Psoas muscle (tissue), 8 donors: ENCODE measurements around the gene ZNF146. TPM values are rescaled to one million over a fixed set of nuclear protein-coding genes. Genes with fewer than 3 reads are reported as not detected.

Experiments
- ATAC-seq, 4 donors: fragments of 200-7000 bp; cut with Tn5 transposase; one replicate each; pipeline ENCODE4 v1.9.1; 2020; ENCODE audit warnings: moderate library complexity in 3 of 4, mild to moderate bottlenecking in 2 of 4
- DNase-seq, 2 donors: peaks; one replicate each; pipeline ENCODE4 v3.0.0-alpha.2; 2020
- H3K27ac ChIP-seq: fragments of 200-600 bp; one replicate; pipeline ENCODE4 v1.8.0; 2022
- H3K27me3 ChIP-seq, 3 donors: fragments of 200-600 bp in 1 of 3; one replicate each; pipeline versions ENCODE4 v1.6.1 to v1.8.0; 2013 to 2022; ENCODE audit warnings: low read length in 2 of 3, mild to moderate bottlenecking in 2 of 3, moderate library complexity in 1 of 3; ENCODE audit not compliant: insufficient read depth in 3 of 3
- H3K36me3 ChIP-seq, 2 donors: fragments of 200-600 bp in 1 of 2; one replicate each; pipeline versions ENCODE4 v1.6.1 to v1.8.0; 2013 to 2022; ENCODE audit warnings: low read depth in 1 of 2, mild to moderate bottlenecking in 1 of 2, moderate library complexity in 1 of 2; ENCODE audit not compliant: insufficient read depth in 1 of 2
- H3K4me1 ChIP-seq: fragments of 200-600 bp; one replicate; pipeline ENCODE4 v1.8.0; 2022
- H3K4me3 ChIP-seq: fragments of 200-600 bp; one replicate; pipeline ENCODE4 v1.8.0; 2022; ENCODE audit warnings: mild to moderate bottlenecking
- H3K9me3 ChIP-seq: fragments of 200-600 bp; one replicate; pipeline ENCODE4 v1.8.0; 2022
- WGBS, 3 donors: extraction: QIAGEN DNeasy Blood & Tissue Kit; methylation state at CpG; one replicate each; pipeline versions ENCODE4 v1.1.6 to v1.1.7; 2013; 5-methylcytosine and 5-hydroxymethylcytosine counted together
- intact Hi-C, 2 donors: fragments of 100-400 bp; cut with DNase I; formaldehyde crosslinking; loops; one replicate each; pipeline versions ENCODE4 v1.11.0 to v1.14.2; 2022
- polyA plus RNA-seq, 3 donors: library from polyadenylated mRNA; stranded (reverse); fragments of 200-250 nt; gene quantifications; one replicate each; pipeline ENCODE4 v1.2.3, GENCODE V29; 2013
- total RNA-seq, 4 donors: library from RNA; stranded (reverse); fragmentation: NEBNext Ultra II Directional in 2 of 4; extraction: Animal tissue kit (Norgen Biotek cat#: 25700) in 2 of 4; gene quantifications; one replicate each; pipeline versions ENCODE4 v1.2.1 to v1.2.4, GENCODE V29; 2021 to 2023
- TF ChIP-seq, protein P1 (sequence below): fragments of 200-600 bp; IDR thresholded peaks from one replicate; pipeline ENCODE4 v1.8.0; 2022; ENCODE audit warnings: antibody characterized with exemption
- donor health status: healthy with polysubstance abuse.
- donor health status: DM: no; HTN: no; CAD: no; lungs with moderate emphysema.
- donor health status: Bipolar disorder and iron deficiency.
- donor health status: healthy.
- donor health status: DM: yes; HTN: yes; CAD: no.
- donor health status: DM: no; HTN: no; CAD: no.
- donor health status: DM: no; HTN: no; CAD: no.
- donor health status: DM: yes; HTN: yes; CAD: no.

ZNF146 gene
- total and polyA plus RNA-seq, 7 donors: 30.5 to 114 (median 65.5) TPM

DNA sequence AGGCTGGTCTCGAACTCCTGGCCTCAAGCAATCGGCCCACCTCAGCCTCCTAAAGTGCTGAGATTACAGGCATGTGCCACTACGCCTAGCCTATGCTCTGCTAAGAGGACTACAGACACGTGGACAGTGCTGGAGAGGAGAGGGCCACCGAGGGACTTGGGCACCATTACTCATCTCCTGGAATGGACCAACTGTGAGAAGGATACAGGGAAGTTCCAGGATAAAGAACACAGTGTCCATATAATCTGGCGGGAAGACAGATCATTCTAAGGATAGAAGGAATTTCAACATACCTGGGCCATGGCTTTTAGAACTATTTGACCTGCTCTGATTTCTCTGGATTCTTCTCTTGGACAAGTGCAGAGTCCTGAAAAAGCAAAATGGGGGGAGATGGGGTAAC is 13.2 kb upstream of the ZNF146 start:
- Histone ChIP-seq H3K4me3 (no peak overlapping the region), H3K9me3 (no peaks in the 10 kb centered on the region), H3K36me3 (peaks cover 0 to 37% of the 10 kb centered on the region in 2 donors), H3K27ac (no peak overlapping the region), H3K27me3 (no peaks in the 10 kb centered on the region), H3K4me1 (no peaks in the 10 kb centered on the region)
- intact Hi-C loops: no loop called here
- 87 to 91% (median 88%) methylated on average over 6 of the region's 6 CpGs for WGBS, 3 donors
- ATAC-seq: peak in 1 of 4 donors; percentile 49
- no peak for DNase-seq
- TF ChIP-seq, protein P1, sequence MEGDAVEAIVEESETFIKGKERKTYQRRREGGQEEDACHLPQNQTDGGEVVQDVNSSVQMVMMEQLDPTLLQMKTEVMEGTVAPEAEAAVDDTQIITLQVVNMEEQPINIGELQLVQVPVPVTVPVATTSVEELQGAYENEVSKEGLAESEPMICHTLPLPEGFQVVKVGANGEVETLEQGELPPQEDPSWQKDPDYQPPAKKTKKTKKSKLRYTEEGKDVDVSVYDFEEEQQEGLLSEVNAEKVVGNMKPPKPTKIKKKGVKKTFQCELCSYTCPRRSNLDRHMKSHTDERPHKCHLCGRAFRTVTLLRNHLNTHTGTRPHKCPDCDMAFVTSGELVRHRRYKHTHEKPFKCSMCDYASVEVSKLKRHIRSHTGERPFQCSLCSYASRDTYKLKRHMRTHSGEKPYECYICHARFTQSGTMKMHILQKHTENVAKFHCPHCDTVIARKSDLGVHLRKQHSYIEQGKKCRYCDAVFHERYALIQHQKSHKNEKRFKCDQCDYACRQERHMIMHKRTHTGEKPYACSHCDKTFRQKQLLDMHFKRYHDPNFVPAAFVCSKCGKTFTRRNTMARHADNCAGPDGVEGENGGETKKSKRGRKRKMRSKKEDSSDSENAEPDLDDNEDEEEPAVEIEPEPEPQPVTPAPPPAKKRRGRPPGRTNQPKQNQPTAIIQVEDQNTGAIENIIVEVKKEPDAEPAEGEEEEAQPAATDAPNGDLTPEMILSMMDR: no peak

DNA sequence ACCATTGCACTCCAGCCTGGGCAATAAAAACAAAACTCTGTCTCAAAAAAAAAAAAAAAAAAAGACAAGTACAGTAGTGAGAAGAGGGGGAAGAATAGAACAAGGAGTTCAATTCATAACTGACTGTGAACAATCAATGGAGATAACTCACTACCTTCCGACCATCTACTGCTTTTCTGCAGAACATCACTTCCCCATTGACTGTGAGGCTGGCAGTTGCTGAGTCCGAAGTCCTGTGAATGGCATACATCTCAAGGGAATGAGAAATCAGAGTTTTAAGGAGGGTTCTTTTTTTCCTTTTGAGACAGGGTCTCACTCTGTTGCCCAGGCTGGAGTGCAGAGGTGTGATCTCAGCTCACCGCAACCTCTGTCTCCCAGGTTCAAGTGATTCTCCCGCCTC is 11.6 kb upstream of the ZNF146 start:
- intact Hi-C loops: no loop called here
- Histone ChIP-seq H3K9me3 (no peaks in the 10 kb centered on the region), H3K27me3 (no peaks in the 10 kb centered on the region), H3K4me3 (no peak overlapping the region), H3K27ac (no peak overlapping the region), H3K4me1 (no peaks in the 10 kb centered on the region), H3K36me3 (peaks cover 0 to 33% of the 10 kb centered on the region in 2 donors)
- TF ChIP-seq, protein P1: no peak
- DNase-seq: no peak
- no peak for ATAC-seq
- WGBS, 3 donors: 94 to 96% (median 95%) methylated on average over 4 of the region's 4 CpGs

DNA sequence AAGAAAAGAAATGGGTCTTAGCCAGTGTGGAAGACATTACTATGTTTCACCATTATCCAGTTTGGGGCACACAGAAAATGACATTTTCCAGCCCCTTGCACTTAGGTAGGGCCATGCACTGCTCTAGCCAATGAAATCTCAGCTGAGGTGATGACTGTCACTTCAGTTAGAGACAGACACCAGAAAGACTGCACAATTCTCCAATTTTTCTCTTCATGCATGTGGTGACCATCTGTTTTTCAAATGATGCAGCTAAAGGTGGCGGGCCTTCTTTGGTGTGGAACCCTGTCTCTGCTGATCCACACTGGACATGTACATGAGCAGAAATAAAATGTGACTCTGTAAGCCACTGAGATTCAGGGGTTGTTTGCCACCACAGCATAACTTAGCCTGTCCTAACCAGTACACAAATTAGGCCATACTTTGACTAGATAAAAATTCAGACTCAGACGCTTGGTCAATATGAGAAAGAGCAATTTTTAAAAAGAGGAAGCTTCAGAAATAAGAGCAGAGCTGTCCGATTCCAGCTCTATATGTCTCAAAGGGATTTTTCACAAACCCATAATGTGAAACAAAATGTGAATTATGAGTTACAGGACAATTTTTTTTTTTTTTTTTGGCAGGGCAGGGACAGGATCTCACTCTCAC is 7.2 kb upstream of the ZNF146 start:
- intact Hi-C loops: no loop called here
- no peak overlapping the region for H3K27ac ChIP-seq
- DNase-seq (no peak), ATAC-seq (no peak)
- TF ChIP-seq, protein P1: no peak
- H3K9me3 ChIP-seq: no peaks in the 10 kb centered on the region
- H3K4me1 ChIP-seq: no peaks in the 10 kb centered on the region
- no peak overlapping the region for H3K4me3 ChIP-seq
- peaks cover 0 to 10% of the 10 kb centered on the region in 2 donors for H3K36me3 ChIP-seq
- WGBS, 3 donors: 92 to 95% (median 94%) methylated on average over 3 of the region's 3 CpGs
- no peaks in the 10 kb centered on the region for H3K27me3 ChIP-seq

DNA sequence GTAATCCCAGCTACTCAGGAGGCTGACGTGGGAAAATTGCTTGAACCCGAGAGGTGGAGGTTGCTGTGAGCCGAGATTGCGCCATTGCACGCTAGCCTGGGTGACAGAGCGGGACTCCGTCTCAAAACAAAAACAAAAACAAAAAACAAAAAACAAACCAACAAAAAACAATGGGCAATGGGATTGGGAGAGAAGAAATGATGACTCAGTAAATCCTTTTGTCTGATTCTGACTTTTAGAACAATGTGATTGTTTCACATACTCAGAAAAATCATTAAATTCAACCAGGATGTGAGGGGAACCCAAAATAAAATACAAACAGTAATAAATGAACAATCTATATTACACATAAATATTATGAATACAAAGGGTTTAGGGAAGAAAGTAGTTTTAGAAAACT is 5.5 kb upstream of the ZNF146 start:
- ATAC-seq (no peak), DNase-seq (no peak)
- Histone ChIP-seq H3K27me3 (no peaks in the 10 kb centered on the region), H3K9me3 (no peaks in the 10 kb centered on the region), H3K27ac (no peak overlapping the region), H3K4me3 (no peak overlapping the region), H3K4me1 (no peaks in the 10 kb centered on the region), H3K36me3 (peaks cover 0 to 7% of the 10 kb centered on the region in 2 donors)
- TF ChIP-seq, protein P1: no peak
- WGBS, 3 donors: 96 to 98% (median 97%) methylated on average over 7 of the region's 7 CpGs
- intact Hi-C loops: no loop called here

DNA sequence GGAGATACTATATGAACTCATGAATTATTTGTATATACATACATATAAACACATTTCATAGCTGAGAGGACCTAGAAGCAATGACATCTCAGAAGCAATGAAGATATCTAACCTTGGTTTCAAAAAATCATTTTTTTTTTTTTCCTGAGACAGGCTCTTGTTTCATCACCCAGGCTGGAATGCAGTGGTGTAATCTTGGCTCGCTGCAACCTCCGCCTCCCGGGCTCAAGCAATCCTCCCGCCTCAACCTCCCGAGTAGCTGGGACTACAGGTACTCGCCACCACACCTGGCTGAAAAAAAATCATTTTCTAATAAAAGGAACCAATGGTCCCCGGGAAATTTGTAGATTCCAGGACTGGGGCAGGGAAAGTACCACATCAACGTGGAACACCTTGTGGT is 4.4 kb upstream of the ZNF146 start:
- H3K9me3 ChIP-seq: no peaks in the 10 kb centered on the region
- H3K36me3 ChIP-seq: peaks cover 0 to 6% of the 10 kb centered on the region in 2 donors
- no peak for DNase-seq
- TF ChIP-seq, protein P1: no peak
- H3K4me3 ChIP-seq: no peak overlapping the region
- WGBS, 3 donors: 87 to 89% (median 89%) methylated on average over 8 of the region's 8 CpGs
- H3K4me1 ChIP-seq: no peaks in the 10 kb centered on the region
- H3K27ac ChIP-seq: no peak overlapping the region
- intact Hi-C loops: no loop called here
- H3K27me3 ChIP-seq: no peaks in the 10 kb centered on the region
- no peak for ATAC-seq
